ENCODE results near the gene SLC25A25. TPM values are rescaled to one million over a fixed set of nuclear protein-coding genes. Genes with fewer than 3 reads are reported as not detected.

The SLC25A25 gene
- total RNA-seq, 1 donor from 2014 or later = 13.0 TPM

DNA sequence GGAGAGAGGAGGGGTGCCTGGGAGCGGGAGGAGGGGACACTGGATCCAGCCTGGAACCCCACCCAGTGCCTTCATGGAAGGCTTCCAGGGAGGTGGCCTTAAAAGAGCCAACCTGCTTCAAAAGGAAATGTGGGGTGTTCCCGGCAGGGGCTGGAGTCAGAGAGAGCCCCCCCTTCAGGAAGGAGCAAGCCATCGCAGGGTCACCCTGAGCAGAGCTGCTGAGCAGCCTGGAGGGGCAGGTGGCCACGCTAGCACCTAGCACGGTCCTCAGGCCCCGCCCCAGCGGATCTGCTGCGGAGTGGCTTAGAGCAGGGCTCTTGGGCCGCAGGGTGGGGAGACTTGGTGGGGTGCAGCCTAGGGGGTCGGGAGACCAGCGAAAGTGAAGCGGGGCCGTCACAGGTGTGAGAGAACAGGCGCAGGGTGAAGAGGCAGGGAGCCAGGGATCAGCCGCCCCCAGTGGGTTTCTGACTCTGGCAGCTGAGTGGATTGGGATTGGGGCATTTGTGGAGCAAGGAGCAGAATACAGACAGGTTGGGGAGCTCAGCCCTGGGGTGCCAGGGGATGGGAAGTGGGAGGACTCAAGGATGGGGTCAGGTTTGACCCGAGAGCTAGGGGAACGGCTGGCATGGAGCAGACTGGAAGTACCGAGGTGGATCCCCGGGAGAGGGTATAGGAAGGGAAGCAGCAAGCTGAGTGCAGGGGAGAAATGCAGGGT, 82.7 kb downstream of the SLC25A25 start:
- no peak overlapping the region for H3K4me3 ChIP-seq (ENCODE audit: low read length in 3 of 3)
- H3K9me3 ChIP-seq (ENCODE audit: control insufficient read depth in 3 of 3, low read length in 3 of 3) = no peaks in the 10 kb centered on the region
- no peak overlapping the region for H3K9ac ChIP-seq (ENCODE audit: low read depth in 1 of 3, low read length in 3 of 3)
- H3K27me3 ChIP-seq (ENCODE audit: control insufficient read depth in 3 of 3, insufficient read depth in 3 of 3, low read length in 3 of 3) = no peaks in the 10 kb centered on the region
- peaks cover 11 to 12% (median 12%) of the 10 kb centered on the region in 3 donors for H3K4me1 ChIP-seq (ENCODE audit: control insufficient read depth in 3 of 3, insufficient read depth in 3 of 3, low read length in 3 of 3)
- H3K36me3 ChIP-seq (ENCODE audit: control insufficient read depth in 3 of 3, insufficient read depth in 3 of 3, low read length in 3 of 3) = no peaks in the 10 kb centered on the region
- no peak overlapping the region for H3K27ac ChIP-seq (ENCODE audit: low read depth, low read length)

DNA sequence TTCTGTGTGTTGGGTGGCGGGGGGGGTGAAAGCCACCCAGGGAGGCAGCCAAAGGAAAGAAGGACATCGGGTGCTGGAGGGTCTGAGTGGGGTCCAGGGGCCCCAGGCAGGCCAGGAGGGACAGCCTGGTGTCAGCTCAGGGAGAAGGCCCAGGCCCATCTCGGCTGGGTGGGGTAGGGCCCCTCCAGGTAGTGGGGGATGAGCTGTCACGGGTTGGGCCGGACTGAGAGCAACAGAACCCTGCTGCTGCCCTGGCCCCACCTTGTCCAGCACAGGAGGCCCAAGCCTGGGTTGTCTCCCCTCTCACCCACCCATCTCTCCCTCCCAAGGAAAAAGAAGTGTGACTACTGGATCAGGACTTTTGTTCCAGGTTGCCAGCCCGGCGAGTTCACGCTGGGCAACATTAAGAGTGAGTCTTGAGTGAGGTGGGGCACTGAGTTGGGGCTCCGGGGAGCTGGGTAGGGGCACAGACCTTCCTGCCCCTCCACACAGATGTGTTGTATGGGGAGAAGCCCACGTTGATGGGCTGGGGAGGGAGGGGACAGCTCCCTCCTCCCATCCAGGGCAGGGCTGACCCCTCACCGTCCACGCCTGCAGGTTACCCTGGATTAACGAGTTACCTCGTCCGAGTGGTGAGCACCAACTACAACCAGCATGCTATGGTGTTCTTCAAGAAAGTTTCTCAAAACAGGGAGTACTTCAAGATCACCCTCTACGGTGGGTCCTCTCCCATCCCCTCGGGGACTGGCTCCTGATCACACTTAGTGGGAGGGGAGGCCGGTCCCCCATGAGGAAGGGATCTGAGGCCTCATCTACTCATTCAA, 83.5 kb downstream of the SLC25A25 start:
- peaks cover 11 to 12% (median 12%) of the 10 kb centered on the region in 3 donors for H3K4me1 ChIP-seq (ENCODE audit: control insufficient read depth in 3 of 3, insufficient read depth in 3 of 3, low read length in 3 of 3)
- no peaks in the 10 kb centered on the region for H3K9me3 ChIP-seq (ENCODE audit: control insufficient read depth in 3 of 3, low read length in 3 of 3)
- H3K27me3 ChIP-seq (ENCODE audit: control insufficient read depth in 3 of 3, insufficient read depth in 3 of 3, low read length in 3 of 3) = no peaks in the 10 kb centered on the region
- no peak overlapping the region for H3K27ac ChIP-seq (ENCODE audit: low read depth, low read length)
- H3K9ac ChIP-seq (ENCODE audit: low read depth in 1 of 3, low read length in 3 of 3) = no peak overlapping the region
- no peak overlapping the region for H3K4me3 ChIP-seq (ENCODE audit: low read length in 3 of 3)
- H3K36me3 ChIP-seq (ENCODE audit: control insufficient read depth in 3 of 3, insufficient read depth in 3 of 3, low read length in 3 of 3) = no peaks in the 10 kb centered on the region

DNA sequence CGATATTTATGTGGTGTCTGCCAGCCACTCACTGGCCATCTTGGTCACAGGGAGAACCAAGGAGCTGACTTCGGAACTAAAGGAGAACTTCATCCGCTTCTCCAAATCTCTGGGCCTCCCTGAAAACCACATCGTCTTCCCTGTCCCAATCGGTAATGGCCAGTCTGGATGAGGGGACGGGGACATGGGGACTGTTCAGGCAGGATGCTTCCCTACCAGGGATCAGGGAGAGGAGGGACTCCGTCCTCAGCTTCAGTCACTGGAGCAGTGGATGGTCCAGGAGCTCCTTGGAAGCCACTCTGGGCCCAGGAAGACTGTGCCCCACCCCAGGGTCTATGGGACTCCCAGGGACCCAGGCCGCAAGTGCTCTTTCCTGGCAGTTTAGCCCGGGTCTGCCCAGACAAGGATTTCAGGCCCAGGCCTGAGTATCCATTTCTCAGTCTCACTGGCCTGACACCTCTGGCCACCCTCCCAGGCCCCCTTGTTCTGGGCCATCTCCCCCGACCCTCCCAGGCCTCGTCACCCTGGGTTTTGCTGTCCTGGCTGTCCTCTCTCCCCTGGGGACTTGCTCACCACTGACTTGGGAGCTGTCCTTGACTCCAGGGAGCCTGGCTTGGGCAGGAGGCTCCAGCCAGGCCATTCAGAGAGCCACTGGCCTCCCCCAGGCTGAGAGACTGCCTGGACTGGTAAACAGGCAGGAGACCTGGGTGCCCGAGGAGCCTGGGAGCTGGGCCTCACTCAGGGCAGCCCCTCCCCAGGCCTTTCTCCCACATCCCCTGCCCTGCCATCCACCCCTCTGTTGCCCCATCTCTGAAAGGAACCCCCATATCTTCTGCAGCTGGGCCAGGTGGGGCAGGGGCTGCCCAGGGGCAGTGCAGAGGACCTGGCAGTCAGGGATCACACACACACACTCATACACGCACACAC, 84.4 kb downstream of the SLC25A25 start:
- peaks cover 11 to 12% (median 12%) of the 10 kb centered on the region in 3 donors for H3K4me1 ChIP-seq (ENCODE audit: control insufficient read depth in 3 of 3, insufficient read depth in 3 of 3, low read length in 3 of 3)

DNA sequence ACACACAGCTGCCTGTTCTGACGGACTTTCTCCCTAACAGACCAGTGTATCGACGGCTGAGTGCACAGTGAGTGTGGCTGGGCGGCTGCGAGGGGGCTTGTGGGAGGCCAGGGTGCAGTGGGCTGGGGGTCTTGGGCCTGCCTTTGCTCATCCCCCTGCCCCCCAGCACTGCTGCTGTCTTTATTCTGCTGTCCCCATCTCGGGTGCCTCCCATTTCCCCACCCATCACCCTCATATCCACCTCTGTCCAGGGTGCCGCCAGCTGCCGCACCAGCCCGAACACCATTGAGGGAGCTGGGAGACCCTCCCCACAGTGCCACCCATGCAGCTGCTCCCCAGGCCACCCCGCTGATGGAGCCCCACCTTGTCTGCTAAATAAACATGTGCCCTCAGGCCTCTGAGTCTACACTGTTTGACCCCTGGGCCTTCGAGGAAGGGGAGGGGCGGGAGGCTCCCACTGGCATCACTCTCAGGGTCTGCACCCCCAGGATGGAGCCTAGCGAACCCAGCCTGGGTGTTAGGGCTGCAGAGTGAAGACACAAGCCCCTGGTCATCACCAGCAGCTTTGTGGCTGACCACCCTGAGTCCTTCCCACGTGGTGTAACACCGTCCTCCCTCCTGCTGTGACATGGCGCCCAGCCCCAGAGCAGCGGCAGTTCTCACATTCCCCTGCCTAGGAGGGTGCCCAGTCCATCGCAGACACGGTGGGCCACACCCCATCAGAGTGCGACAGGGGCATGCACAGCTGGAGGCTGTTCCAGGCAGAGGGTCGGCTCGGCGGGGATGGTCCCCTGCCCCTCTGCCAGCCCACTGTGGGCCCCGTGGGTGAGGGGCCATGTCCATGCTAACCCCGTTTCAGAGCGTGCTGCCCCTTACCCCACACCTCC, 85.3 kb downstream of the SLC25A25 start:
- no peak overlapping the region for H3K4me3 ChIP-seq (ENCODE audit: low read length in 3 of 3)
- H3K9me3 ChIP-seq (ENCODE audit: control insufficient read depth in 3 of 3, low read length in 3 of 3) = no peaks in the 10 kb centered on the region
- H3K9ac ChIP-seq (ENCODE audit: low read depth in 1 of 3, low read length in 3 of 3) = no peak overlapping the region
- H3K27me3 ChIP-seq (ENCODE audit: control insufficient read depth in 3 of 3, insufficient read depth in 3 of 3, low read length in 3 of 3) = no peaks in the 10 kb centered on the region
- H3K4me1 ChIP-seq (ENCODE audit: control insufficient read depth in 3 of 3, insufficient read depth in 3 of 3, low read length in 3 of 3) = peaks cover 11 to 12% (median 12%) of the 10 kb centered on the region in 3 donors
- no peak overlapping the region for H3K27ac ChIP-seq (ENCODE audit: low read depth, low read length)
- no peaks in the 10 kb centered on the region for H3K36me3 ChIP-seq (ENCODE audit: control insufficient read depth in 3 of 3, insufficient read depth in 3 of 3, low read length in 3 of 3)

More for the DNA sequence above, 84.4 kb downstream of the SLC25A25 start:
- Histone ChIP-seq H3K27ac (ENCODE audit: low read depth, low read length) (no peak overlapping the region), H3K9ac (ENCODE audit: low read depth in 1 of 3, low read length in 3 of 3) (no peak overlapping the region), H3K4me3 (ENCODE audit: low read length in 3 of 3) (no peak overlapping the region), H3K9me3 (ENCODE audit: control insufficient read depth in 3 of 3, low read length in 3 of 3) (no peaks in the 10 kb centered on the region), H3K27me3 (ENCODE audit: control insufficient read depth in 3 of 3, insufficient read depth in 3 of 3, low read length in 3 of 3) (no peaks in the 10 kb centered on the region), H3K36me3 (ENCODE audit: control insufficient read depth in 3 of 3, insufficient read depth in 3 of 3, low read length in 3 of 3) (no peaks in the 10 kb centered on the region)

DNA sequence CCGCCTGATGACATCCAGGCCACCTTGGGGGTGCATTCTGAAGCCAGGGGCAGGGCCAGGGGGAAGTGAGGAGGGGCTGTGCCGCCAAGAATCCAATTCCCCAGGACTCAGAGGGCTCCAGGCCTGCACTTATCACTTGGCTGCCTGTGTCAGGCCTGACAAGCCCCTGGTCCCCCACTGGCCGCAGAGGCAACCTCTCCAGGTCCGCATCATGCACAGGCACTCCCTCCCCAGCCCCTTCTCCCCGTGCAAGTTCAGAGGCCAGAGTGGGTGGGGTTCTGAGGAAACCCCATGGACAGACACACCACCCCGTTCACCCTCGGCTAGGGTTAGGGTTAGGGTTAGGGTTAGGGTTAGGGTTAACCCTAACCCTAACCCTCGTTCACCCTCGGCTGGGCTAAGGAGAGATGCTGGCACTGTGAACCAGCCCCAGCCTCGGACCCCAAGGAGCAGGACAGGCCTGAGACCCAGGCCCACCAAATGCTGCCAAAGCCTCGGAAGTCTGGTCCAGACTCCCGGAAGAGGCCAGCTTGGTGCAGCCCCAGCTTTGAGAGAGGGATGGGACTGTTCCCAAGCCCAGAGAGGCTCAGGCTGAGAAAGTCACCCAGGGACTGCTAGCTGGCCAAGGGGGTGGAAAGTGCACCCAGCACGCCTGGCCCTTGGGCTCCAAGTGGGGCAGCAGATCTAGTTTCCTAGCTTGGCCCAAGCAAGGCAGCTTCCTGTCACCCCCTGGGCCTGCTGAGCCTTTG, 86.1 kb downstream of the SLC25A25 start:
- no peak overlapping the region for H3K9ac ChIP-seq (ENCODE audit: low read depth in 1 of 3, low read length in 3 of 3)
- H3K4me1 ChIP-seq (ENCODE audit: control insufficient read depth in 3 of 3, insufficient read depth in 3 of 3, low read length in 3 of 3) = peaks cover 4 to 5% (median 5%) of the 10 kb centered on the region in 3 donors
- H3K4me3 ChIP-seq (ENCODE audit: low read length in 3 of 3) = no peak overlapping the region
- no peaks in the 10 kb centered on the region for H3K36me3 ChIP-seq (ENCODE audit: control insufficient read depth in 3 of 3, insufficient read depth in 3 of 3, low read length in 3 of 3)
- no peaks in the 10 kb centered on the region for H3K27me3 ChIP-seq (ENCODE audit: control insufficient read depth in 3 of 3, insufficient read depth in 3 of 3, low read length in 3 of 3)
- no peak overlapping the region for H3K27ac ChIP-seq (ENCODE audit: low read depth, low read length)
- no peaks in the 10 kb centered on the region for H3K9me3 ChIP-seq (ENCODE audit: control insufficient read depth in 3 of 3, low read length in 3 of 3)

DNA sequence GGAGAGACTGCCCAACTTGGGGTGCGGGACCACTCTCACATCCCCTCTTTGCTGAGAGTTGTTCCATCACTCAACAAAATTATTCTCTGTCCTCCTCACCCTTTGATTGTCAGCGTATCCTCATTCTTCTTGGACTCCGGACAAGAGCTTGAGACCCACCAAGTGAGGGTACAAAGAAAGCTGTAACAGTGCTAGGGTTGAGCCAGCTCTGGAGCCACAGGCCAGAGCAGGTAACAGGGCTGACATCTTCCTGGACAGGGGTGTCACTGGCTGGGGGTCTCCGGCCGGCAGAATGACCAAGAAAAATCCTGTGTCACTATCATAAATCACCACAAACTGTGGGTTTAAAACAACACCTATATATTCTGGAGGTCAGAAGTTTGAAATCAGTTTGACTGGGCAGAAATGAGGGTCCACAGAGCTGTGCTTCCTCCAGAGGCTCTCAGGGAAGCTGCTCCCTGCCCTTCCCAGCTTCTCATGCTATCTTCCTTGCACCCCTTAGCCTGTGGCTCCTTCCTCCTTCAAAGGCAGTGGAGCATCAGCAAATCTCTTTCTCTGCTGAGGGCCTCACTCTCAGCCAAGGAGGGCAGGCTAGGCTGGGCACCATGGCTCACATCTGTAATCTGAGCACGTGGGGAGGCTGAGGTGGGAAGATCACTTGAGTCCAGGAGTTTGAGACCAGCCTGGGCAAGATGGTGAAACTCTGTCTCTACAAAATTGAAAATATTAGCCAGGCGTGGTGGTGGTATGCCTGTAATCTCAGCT, 87.9 kb downstream of the SLC25A25 start:
- H3K36me3 ChIP-seq (ENCODE audit: control insufficient read depth in 3 of 3, insufficient read depth in 3 of 3, low read length in 3 of 3) = no peaks in the 10 kb centered on the region
- no peak overlapping the region for H3K27ac ChIP-seq (ENCODE audit: low read depth, low read length)
- no peaks in the 10 kb centered on the region for H3K9me3 ChIP-seq (ENCODE audit: control insufficient read depth in 3 of 3, low read length in 3 of 3)
- peaks cover 6 to 13% (median 13%) of the 10 kb centered on the region in 3 donors for H3K4me1 ChIP-seq (ENCODE audit: control insufficient read depth in 3 of 3, insufficient read depth in 3 of 3, low read length in 3 of 3)
- H3K27me3 ChIP-seq (ENCODE audit: control insufficient read depth in 3 of 3, insufficient read depth in 3 of 3, low read length in 3 of 3) = no peaks in the 10 kb centered on the region
- H3K9ac ChIP-seq (ENCODE audit: low read depth in 1 of 3, low read length in 3 of 3) = no peak overlapping the region
- no peak overlapping the region for H3K4me3 ChIP-seq (ENCODE audit: low read length in 3 of 3)

Other genes starting within 250 kb of the SLC25A25 start
- gene ENG, start 213.6 kb upstream of the SLC25A25 start, total RNA-seq = 9.4 TPM
- gene AK1, start 190.6 kb upstream of the SLC25A25 start, total RNA-seq = 359 TPM
- gene ST6GALNAC6, start 168.6 kb upstream of the SLC25A25 start, total RNA-seq = 33.9 TPM
- gene ST6GALNAC4, start 151.2 kb upstream of the SLC25A25 start, total RNA-seq = 23.5 TPM
- not detected for gene PIP5KL1, start 137.5 kb upstream of the SLC25A25 start, total RNA-seq
- gene DPM2, start 130.4 kb upstream of the SLC25A25 start, total RNA-seq = 7.3 TPM
- gene EEIG1, start 87.2 kb upstream of the SLC25A25 start, total RNA-seq = 8.9 TPM
- 8.9 TPM for gene NAIF1, start 912 bp upstream of the SLC25A25 start, total RNA-seq
- 47.5 TPM for gene PTGES2, start 59.5 kb downstream of the SLC25A25 start, total RNA-seq
- gene LCN2, start 81.2 kb downstream of the SLC25A25 start, total RNA-seq = 2.1 TPM
- 7.8 TPM for gene BBLN, start 92.0 kb downstream of the SLC25A25 start, total RNA-seq
- gene CIZ1, start 123.3 kb downstream of the SLC25A25 start, total RNA-seq = 12.0 TPM
- gene DNM1, start 135.1 kb downstream of the SLC25A25 start, total RNA-seq = 20.4 TPM
- gene GOLGA2, start 207.8 kb downstream of the SLC25A25 start, total RNA-seq = 85.1 TPM
- 17.7 TPM for gene SWI5, start 208.0 kb downstream of the SLC25A25 start, total RNA-seq

Data from skeletal muscle tissue (tissue), 4 donors.